HG02763 (cell line): ENCODE results near the gene NEURL1.

Source experiments
- ATAC-seq: cut with Tn5 transposase; IDR thresholded peaks from one replicate; pipeline ENCODE4 v1.9.1; 2021; ENCODE audit warnings: mild to moderate bottlenecking, moderate library complexity; ENCODE audit not compliant: unreplicated experiment

NEURL1 gene

DNA sequence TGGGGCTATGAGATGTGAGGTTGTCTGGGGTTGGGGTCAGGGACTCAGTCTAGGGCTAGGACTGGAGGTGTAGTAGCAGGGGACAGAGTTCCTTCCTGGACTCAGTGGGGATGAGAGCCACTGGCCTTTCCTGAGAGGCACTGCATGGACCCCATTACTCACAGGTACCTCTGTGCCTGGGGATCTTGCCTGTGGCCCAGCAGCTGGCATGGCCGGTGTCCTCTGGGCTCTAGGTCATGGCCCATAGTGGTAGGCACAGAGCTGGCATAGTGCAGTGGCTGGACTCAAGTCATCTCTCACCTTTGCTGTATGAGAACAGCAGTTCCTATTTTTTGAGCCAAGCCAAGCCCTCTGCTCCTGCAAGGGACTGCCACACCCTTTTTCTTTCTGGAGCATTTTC, 51.9 kb downstream of the NEURL1 start:
- no peak for ATAC-seq

DNA sequence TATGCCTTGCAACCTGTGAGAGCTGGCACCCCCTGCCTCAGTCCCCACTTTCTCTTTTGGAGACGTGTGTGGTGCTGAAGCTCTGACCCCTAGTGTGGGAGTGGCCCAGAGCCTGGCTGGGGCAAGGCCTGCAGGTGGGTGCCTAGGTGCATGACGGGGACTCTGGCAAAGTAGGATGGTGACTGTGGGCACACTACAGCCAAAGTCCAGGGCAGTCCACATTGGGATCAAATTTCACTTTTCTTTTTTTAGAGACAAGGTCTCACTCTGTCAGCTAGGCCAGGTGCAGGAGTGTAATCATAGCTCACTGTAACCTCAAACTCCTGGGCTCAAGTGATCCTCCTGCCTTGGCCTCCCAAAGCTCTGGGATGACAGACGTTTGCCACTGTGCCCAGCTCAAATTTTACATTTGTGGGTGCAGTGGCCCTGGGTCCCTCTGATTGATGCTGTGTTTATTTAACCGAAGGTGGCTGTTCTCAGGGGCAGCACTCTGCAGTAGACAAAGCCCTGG, 52.3 kb downstream of the NEURL1 start:
- no peak for ATAC-seq

DNA sequence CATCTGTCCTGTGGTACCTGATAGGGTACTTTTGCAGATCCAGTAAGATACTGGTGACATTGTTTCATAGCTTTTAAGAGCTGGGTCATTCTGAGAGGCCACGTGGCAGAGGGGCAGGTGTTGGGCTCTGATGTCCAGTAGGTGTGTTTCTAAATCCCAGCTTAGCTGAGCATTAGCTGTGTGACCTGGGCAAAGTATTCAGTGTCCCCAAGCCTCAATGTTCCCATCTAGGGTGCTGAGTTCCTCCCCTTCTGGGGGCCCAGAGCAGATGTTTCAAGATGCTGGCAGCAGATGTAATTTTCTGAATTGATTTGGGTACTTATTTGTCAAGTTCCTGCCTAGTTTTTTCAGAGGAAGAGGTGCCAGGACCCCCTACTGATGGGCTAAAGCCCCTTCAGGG, 52.9 kb downstream of the NEURL1 start:
- no peak for ATAC-seq

DNA sequence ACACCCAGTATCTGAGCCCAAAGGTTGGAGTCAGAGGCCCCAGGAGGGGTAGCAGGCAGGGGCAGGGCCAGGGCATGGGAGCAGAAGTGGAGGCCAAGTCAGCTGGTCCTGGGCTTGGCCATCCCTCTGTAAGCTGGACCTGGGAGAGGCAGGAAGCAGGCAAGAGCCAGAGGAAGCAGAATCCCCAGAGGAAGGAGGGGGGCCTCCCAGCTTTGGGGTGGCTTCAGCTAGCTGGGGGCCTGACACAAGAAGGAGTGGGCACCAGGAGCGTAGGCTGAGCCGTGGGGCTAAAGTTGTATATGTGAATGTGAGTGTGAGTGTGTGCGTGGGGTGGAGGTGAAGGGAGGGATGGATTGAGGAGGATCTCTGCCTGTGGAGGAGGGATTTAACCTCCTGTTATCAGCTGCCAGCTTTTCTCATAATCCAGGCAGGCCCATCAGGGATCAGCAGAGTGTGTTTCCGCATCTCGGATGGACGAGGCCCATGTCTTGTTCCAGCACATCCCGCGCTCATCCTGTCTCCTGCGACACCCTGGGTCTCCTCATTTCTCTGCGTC, 54.0 kb downstream of the NEURL1 start:
- no peak for ATAC-seq

DNA sequence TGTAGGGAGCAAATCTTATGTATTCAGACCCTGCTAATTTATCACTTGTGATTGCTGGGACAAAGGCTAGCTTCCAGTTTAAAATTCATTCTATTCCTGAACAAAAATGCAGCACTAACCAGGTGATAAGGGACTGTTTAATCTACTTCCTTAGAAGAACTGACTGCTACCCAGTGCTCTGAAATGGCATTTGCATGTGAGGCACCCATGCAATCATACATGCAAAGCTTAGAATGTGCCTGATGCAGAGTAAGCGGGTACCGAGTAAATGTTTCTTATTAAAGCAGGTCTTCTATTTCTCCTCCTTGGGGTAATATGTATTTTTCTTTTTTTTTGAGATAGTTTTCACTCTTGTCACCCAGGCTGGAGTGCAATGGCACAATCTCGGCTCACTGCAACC, 54.5 kb downstream of the NEURL1 start:
- ATAC-seq = no peak

DNA sequence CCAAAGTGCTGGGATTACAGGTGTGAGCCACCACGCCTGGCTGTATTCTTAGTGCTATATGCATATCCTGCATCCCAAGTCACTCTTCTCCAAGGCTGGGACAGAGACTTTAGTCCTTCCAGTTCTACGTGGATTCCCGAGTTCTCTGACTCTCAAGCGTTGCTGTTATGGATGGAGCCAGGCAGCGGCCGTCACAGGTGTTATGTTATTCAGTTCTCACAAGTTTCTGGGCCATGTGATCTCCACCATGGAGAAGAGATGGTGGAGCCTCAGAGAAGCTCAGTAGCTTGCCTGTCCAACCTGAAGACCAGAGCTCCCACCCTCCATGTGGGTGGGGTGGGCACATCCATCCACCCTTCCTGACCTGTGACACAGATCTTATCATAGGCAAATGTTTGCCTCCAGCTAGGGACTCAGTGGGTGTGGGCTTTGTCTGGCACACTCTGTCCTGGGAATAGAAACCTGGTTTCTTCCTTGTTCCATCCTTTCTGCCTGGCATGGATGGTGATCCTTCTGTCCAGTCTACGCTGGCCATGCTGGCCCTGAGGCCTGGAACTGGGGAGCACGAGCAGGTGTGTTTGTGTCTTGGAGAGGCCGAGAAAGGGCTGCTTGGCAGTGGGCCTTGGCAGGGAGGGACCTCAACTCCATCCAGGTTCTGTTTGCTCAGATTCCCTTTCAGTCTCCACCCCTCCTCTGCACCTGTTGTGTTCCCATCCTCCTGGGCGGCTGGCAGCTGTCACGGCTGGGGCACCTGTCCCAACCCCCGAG, 55.3 kb downstream of the NEURL1 start:
- no peak for ATAC-seq

DNA sequence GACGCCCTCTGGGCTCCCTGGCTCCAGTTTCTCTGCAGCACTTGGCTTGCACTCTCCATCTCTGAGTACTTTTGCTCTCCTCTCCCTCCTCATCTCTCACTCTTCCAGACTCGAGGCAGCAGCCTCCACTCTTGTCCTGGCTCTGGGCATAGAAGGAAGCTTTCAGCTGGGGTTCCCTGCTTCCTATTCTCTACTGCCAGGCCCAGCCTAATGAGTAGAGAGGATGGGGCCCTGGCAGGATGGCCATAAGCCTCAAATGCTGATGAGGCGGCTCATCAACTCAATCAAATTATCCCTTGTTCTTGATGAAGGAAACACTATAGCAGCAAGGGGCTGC, 55.8 kb downstream of the NEURL1 start:
- no peak for ATAC-seq

DNA sequence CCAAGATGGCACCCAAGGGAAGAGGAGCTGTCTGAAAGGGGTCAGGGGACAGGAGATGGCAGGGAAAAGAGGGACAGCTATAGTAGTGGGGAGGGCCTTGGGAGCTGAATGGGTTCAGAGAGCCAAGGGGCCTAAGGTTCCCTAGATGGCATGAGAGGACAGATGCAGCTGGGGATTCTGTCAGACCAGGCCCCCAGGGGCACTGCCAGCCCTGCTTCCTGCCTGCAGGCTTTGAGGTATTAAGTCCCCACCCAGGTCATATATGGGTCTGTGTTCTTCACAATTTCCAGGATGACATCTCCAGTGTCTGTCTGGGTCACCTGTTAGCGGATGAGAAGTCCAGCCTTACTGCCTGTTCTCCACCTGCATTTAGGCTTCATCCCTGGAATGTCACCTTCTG, 56.7 kb downstream of the NEURL1 start:
- no peak for ATAC-seq

DNA sequence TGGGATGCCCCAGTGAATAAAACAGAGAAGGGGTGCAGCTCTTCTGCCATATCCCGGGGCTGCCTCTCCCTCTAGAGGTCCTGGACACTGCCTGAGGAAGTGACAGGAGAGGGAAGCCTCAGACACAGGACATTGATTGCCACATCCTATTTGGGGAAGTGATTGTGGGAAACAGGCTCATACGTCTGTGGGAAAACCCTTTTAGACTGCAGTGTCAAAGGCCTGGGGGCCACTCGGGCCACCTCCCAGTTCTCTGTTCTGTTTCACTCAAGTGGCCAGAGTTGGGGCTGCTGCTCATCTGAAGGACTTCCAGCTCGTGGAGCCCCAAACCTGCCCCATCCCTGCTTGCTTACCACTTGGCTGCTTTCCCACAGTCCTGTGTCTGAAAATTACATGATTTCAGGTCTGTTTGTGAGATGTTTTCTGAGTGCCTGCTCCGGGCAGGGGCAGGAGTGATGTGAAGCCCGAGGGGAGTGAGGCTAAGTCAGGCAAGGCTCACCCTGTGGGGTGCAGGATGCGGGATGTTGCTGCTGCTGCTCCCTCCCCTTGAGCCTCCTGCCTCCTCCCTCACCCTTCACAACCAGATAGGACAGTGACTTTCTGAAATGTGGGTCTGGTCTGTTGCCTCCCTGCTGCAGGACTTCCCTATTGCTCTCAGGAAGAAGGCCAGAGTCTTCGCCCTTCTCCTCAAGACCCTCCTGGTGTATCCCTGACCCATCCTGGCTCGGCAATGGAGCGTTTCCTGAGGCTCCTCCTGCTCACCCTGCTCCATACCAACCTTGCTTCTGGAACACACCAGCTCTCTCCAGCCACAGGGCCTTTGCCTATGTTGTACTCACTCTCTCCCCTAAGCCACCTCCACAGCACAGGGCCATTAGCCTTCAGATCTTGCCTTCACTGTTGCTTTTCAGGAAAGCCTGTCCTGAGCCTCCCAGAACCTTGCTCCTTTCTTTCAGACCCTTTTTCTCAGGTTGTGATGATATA, 58.4 kb downstream of the NEURL1 start:
- ATAC-seq = no peak

DNA sequence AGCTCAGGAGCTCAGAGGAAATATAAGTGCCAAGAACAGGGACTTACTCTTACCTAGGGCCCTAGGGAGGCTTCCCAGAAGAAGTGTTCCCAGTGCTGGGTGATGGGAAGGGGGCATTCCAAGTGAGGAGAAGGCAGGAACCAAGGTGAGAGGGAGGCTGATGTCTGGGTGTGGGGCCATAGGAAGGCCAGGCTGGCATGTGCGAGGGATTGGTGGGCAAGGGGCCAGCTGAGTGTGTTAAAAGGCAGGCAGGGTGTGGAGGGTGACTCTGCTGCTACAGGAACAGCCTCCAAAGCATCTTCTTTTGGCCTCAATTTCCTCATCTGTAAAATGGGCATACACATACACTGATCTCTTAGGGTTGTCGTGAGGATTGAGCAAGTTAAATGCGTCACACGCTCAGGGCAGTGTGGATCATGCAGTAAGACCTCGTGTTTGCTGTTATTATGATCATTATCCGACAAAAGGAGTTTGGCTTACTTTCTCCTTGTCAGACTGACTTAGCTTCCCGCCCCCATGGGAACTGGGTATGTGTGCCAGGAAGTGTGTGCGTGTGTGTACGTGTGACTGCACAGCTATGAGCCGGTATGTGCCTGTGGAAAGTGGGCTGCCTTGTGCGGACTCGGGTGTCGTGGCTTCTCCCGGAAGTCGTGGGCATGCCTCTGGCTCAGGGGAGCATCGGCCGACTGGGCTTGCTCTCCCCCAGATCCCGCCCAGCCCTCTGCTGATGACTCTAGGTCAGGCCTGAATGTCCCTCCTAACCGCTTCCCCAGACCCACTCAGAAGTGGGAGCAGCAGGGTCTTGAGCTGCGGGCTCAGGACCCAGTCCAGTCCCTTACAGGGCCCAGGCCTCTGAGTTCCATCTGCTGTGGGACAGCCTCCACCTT, 59.6 kb downstream of the NEURL1 start:
- ATAC-seq = no peak

DNA sequence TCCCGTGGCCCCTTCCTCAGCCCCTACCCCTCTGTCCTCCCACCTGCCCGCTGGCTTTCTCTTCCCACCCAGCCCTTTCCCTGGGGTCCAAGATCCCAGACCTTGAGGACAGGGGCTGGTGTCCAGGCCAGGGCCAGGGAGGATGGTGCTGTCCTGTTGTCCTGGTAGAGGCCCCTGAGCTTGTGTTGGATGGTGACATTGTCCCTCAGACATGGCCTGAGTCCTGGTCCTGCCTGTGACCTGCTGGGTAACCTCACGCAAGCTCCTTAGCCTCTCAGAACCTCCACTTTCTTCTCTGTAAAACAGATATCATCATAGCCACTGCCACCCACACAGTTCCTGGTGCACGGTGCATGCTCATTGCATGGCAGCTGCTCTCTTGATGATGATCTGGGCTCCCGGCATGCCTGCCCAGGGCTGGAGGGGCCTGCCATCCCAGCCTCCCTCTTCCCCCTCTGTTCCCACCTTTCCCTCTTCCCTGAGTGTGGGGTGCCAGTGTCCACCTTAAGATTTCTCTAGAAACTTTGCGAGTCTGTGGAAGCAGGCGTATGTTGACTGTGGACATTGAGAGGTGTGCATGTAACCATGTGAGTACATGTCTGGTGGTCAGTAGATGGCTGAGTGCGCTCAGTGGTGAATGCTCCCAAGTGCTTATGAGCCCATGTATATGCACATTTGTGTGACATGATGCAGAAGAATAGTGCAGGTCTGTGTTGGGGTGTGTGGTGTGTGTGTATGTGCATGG, 60.4 kb downstream of the NEURL1 start:
- no peak for ATAC-seq

DNA sequence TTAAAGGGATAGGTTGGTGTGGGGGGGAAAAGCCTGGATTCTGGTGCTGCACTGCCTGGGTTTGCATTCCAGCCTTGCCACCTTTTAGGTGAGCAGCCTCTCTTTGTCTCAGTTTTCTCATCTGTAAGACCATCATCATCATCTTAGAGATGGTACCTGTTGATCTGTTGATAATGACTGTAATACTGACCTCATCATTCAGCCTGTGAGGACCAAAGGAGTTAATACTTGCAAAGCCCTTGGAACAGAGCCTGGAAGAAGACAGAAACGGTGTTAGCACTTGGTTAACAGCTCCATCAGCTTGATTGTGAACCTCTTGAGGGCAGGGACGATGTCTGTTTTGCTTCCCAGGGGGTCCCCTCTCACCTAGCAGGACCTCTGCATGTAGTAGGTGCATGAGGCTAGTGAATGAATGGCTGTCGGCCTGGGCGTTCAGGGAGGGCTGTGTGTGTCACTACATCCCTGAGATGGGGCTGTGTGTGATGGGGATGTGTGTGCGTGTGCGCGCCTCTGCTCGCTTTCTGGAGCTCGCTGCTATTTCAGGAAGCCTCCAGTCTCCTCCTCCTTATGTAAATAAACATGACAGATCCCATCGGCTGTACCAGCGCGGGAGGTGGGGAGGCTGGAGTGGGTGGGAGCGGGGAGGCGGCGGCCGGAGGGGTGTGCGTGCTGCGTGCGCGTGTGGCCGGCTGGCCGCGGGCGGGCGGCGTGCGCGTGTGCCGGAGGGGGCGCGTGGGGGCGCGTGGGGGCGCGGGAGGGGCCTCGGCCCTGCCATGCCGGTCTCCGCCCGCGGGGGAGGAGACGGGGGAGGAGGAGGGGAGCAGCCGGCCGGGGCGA, 61.2 kb downstream of the NEURL1 start:
- ATAC-seq = no peak

DNA sequence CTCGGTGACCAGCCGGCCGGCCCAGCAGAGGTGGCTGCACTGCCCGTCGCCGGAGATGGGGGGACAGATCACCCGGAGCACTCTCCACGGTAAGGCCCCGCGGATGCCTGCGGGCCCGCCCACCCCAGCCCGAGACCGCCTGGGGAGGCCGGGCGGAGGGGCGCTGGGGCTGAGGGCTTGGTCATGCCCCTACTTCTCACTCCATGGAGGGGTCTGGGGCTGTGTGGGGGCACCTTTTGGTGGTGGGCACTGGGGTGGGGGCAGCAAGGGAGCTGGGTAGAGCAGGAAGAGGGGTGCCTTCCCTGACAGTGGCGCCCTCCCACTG, 61.8 kb downstream of the NEURL1 start:
- no peak for ATAC-seq

DNA sequence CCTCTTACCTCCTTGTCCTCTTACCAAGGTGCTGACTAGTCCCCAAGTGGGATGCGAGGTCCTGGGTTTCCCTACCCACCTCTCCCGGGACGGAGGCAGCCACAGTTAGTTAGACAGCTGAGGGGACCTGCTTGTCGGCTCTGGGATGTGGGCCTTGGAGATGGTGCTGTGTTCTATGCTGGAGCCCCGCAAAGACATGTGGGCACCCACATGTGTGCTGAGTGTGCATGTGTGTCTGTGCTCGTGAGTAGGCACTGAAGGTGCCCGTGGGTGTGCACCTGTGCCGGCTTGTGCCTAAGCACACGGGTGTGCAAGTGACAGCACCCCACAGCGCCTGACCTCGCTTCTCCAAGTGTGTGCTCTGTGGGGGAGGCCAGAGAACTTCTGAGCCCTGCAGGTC, 62.2 kb downstream of the NEURL1 start:
- ATAC-seq = no peak

DNA sequence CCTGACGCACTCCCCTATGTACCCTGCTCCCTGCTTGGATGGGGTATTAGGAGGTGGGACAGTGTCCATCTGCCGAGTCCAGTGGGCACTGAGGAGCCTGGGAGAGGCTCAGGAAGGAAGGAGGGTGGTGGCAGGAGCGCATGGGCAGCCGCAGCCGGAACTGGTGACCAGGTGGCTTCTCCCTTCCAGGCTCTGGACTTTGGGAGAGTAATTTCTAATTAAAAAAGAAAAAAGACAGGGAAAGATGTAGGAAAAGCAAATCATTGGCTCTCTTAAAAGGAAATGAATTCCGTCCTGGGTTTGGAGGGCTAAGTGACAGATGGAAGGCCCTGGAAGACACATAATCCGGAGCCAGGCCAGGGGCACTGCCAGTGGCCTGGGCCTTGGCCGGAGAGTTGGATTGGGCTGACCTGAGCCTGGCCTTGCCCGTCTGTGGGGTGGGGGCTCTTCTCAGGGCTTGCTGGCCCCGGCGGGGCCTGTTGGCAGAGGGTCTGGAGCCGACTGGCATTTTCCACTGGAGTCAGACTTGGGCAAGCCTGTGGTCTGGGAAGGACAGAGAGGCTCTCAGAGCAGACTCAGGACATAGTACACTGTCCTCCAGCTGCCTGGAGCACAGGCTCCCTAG, 63.0 kb downstream of the NEURL1 start:
- no peak for ATAC-seq

DNA sequence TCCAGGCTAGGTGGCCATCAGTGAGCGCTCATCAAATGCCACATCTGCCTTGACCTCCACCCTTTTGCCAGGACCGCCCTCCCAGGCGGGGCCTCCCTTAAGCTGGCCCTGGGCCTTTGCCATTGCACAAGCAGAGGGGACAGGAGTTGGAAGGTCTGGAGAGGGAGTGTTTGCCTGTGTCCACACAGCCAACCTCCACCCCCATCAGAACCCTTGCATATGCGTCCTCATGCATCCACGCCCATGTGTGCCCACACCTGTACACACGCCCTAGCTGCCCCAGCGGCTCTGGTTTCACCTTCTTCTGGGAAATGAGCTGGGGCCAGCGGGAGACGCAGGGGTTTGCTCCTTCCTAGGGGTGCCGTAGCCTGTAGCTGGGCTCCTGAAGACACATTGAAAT, 64.0 kb downstream of the NEURL1 start:
- no peak for ATAC-seq

DNA sequence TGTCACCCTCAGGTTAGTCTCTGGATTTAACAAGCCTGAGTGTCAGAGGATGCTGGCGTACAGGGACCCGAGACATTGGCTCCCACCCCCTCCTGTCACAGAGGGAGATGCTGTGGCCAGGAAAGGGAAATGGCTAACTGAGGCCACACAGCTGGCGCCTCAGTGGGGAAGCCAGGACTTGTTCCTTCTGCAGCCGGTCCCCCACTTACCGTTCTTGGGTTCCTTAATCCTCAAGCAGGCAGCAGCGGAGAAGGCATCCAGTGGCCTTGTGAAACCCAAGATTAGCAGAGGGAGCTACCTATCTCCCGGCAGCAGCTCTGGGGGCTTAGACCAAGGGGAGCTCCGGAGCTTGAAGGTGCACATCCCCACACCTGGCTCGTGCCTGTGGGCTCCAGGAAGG, 65.4 kb downstream of the NEURL1 start:
- no peak for ATAC-seq

DNA sequence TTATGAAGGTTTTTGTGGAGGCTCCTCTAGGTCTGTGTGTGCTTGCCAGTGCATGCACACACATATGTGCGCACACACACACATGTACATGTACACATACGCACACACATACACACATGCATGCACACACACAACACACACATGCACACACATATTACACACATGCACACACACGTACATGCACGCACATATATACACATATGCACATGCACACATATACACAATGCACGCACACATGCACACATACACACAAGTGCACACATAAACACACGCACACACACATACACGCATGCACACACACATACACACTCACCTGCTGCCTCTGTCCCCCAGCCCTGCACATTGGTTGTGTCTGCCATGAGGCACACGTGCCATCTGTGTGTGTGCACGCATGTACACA, 66.3 kb downstream of the NEURL1 start:
- no peak for ATAC-seq

DNA sequence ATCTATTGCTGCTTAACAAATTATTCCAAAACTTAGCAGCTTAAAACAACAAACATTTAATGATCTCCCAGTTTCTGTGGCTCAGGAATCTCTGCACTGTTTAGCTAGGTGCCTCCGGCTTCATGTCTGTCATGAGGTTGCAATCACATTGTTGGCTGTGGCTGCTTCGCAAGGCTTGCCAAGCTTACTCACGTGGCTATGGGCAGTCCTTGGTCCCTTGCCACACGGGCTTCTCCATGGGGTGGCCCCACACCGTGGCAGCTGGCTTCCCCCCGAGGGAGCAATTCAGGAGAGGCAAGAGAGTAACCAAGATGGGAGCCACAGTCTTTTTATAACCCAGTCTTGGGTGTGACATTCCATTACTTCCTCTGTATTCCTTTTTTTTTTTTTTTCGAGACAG, 67.4 kb downstream of the NEURL1 start:
- ATAC-seq = no peak
